HCT116 (cell line): ENCODE data around the gene APOC1. TPM values are rescaled to one million over a fixed set of nuclear protein-coding genes. Genes with fewer than 3 reads are reported as not detected.

Experiments
- ATAC-seq: fragments of 200-7000 bp; cut with Tn5 transposase; 2 replicates; pipeline ENCODE4 v1.9.1; 2020; ENCODE audit warnings: mild to moderate bottlenecking, moderate library complexity
- BruUV-seq: library from RNA; stranded (reverse); fragments of 400-500 nt; replicated peaks from 2 replicates; lab custom pipeline; 2021; lab: Mats Ljungman, UMichigan
- CTCF ChIA-PET: fragments of 300-600 bp; sonication (Branson Sonifier 250); formaldehyde crosslinking; loops from one replicate; lab custom pipeline; 2021; ENCODE audit warnings: antibody characterized with exemption; lab: Charles Lee
- POLR2A ChIA-PET: fragments of 300-600, 350-600 bp; sonication (Branson Sonifier 250); formaldehyde crosslinking; loops from one replicate; lab custom pipeline; 2021; ENCODE audit warnings: antibody characterized with exemption; lab: Charles Lee
- RAD21 ChIA-PET, 2 experiments: fragments of 300-600 bp; sonication (Branson Sonifier 250); formaldehyde crosslinking; loops; one replicate each; lab custom pipeline; 2023; ENCODE audit warnings: low total read pairs in 2 of 2; ENCODE audit not compliant: uncharacterized antibody in 2 of 2, unreplicated experiment in 2 of 2, low non-redundant PET in 1 of 2; lab: Charles Lee
- DNase-seq: peaks from one replicate; pipeline ENCODE4 v3.0.0-alpha.2; 2010; ENCODE audit warnings: low read depth, low spot score
- H2AFZ ChIP-seq: fragments of 200-600 bp; shearing (Covaris generic), sonication (generic); 2 replicates; pipeline ENCODE4 v1.6.1; 2017; ENCODE audit warnings: low read depth, mixed run types, mixed read lengths, antibody characterized with exemption, low read length; ENCODE audit not compliant: poor library complexity, severe bottlenecking
- H3K27ac ChIP-seq: 2 replicates; pipeline ENCODE4 v1.5.1; 2012; ENCODE audit warnings: low read depth, low read length
- H3K27me3 ChIP-seq: fragments of 200-600 bp; sonication (generic); 2 replicates; pipeline ENCODE4 v1.6.1; 2016; ENCODE audit warnings: mixed run types, low read length, mixed read lengths; ENCODE audit not compliant: insufficient read depth
- H3K36me3 ChIP-seq, 2 experiments: fragments of 200-500 bp in 1 of 2; fragments of 200-600 bp in 1 of 2; sonication (Bioruptor generic) in 1 of 2; sonication (generic) in 1 of 2; 2 replicates each; pipeline versions ENCODE4 v1.5.1 to v1.6.1; 2014 to 2016; ENCODE audit warnings: low read length in 2 of 2, inconsistent platforms in 1 of 2, mixed read lengths in 1 of 2, mixed run types in 1 of 2; ENCODE audit not compliant: insufficient read depth in 2 of 2, control insufficient read depth in 1 of 2
- H3K4me1 ChIP-seq, 2 experiments: fragments of 200-600 bp in 1 of 2; sonication (generic) in 1 of 2; 2 replicates each; pipeline versions ENCODE4 v1.5.1 to v1.6.1; 2012 to 2017; ENCODE audit warnings: low read length in 2 of 2, inconsistent platforms in 1 of 2, mild to moderate bottlenecking in 1 of 2, mixed read lengths in 1 of 2, mixed run types in 1 of 2, moderate library complexity in 1 of 2; ENCODE audit not compliant: insufficient read depth in 2 of 2, control insufficient read depth in 1 of 2
- H3K4me2 ChIP-seq: fragments of 200-600 bp; sonication (generic); 2 replicates; pipeline ENCODE4 v1.6.1; 2017; ENCODE audit warnings: mixed run types, low read length, mixed read lengths
- H3K4me3 ChIP-seq, 2 experiments: fragments of 200-600 bp in 1 of 2; sonication (generic) in 1 of 2; replicated peaks in 1 of 2; 2 replicates each; pipeline ENCODE4 v1.5.1; 2011 to 2016; ENCODE audit warnings: low read length in 2 of 2, control low read depth in 1 of 2, low read depth in 1 of 2, mild to moderate bottlenecking in 1 of 2, mixed read lengths in 1 of 2, mixed run types in 1 of 2
- H3K79me2 ChIP-seq: fragments of 200-600 bp; sonication (generic); 2 replicates; pipeline ENCODE4 v1.6.1; 2017; ENCODE audit warnings: mild to moderate bottlenecking, mixed run types, low read length, moderate library complexity, mixed read lengths; ENCODE audit not compliant: insufficient read depth
- H3K9ac ChIP-seq: fragments of 200-600 bp; sonication (generic); 2 replicates; pipeline ENCODE4 v1.6.1; 2016; ENCODE audit warnings: low read length, mixed read lengths
- H3K9me2 ChIP-seq: fragments of 200-600 bp; sonication (generic), shearing (Covaris generic); 2 replicates; pipeline ENCODE4 v1.6.1; 2017; ENCODE audit warnings: mixed run types, mild to moderate bottlenecking, moderate library complexity; ENCODE audit not compliant: insufficient read depth
- H3K9me3 ChIP-seq, 2 experiments: fragments of 200-500 bp in 1 of 2; fragments of 200-600 bp in 1 of 2; sonication (Bioruptor generic) in 1 of 2; sonication (generic) in 1 of 2; 2 replicates each; pipeline ENCODE4 v1.6.1; 2014 to 2017; ENCODE audit warnings: low read length in 2 of 2, mixed read lengths in 2 of 2, inconsistent platforms in 1 of 2, low read depth in 1 of 2, mild to moderate bottlenecking in 1 of 2, mixed run types in 1 of 2, moderate library complexity in 1 of 2; ENCODE audit not compliant: control insufficient read depth in 1 of 2, insufficient read depth in 1 of 2
- H4K20me1 ChIP-seq: fragments of 200-600 bp; sonication (generic), shearing (Covaris generic); 2 replicates; pipeline ENCODE4 v1.6.1; 2017; ENCODE audit warnings: mixed run types, mild to moderate bottlenecking, moderate library complexity; ENCODE audit not compliant: insufficient read depth
- EGR1 ChIP-seq: IDR thresholded peaks from 2 replicates; pipeline ENCODE4 v1.6.1; 2012; ENCODE audit warnings: low read depth
- EZH2phosphoT487 ChIP-seq: fragments of 200-600 bp; IDR thresholded peaks from 2 replicates; pipeline ENCODE4 v1.6.1; 2018; ENCODE audit warnings: antibody characterized with exemption, borderline replicate concordance
- FOSL1 ChIP-seq: IDR thresholded peaks from 2 replicates; pipeline ENCODE4 v1.6.1; 2012; ENCODE audit warnings: low read depth
- RAD21 ChIP-seq: IDR thresholded peaks from 2 replicates; pipeline ENCODE4 v1.6.1; 2012; ENCODE audit warnings: low read depth, mild to moderate bottlenecking
- TCF7L2 ChIP-seq: IDR thresholded peaks from 2 replicates; pipeline ENCODE4 v1.7.0; 2011; ENCODE audit warnings: borderline replicate concordance, inconsistent platforms; ENCODE audit not compliant: insufficient read depth, insufficient read length; ENCODE audit errors: extremely low read depth
- ZFX ChIP-seq: fragments of 450-650 bp; IDR thresholded peaks from 2 replicates; pipeline ENCODE4 v1.6.1; 2017
- intact Hi-C: fragments of 100-400 bp; cut with micrococcal nuclease; formaldehyde crosslinking; loops from 2 replicates; pipeline ENCODE4 v1.10.0; 2022
- total RNA-seq: library from RNA; stranded (reverse); gene quantifications from one replicate; pipeline ENCODE4 v1.2.1, GENCODE V29; 2021; ENCODE audit not compliant: unreplicated experiment
- TF ChIP-seq, protein P1 (sequence below): IDR thresholded peaks from 2 replicates; pipeline ENCODE4 v1.6.1; 2012; ENCODE audit warnings: low read depth
- TF ChIP-seq, protein P2 (sequence below): IDR thresholded peaks from 2 replicates; pipeline ENCODE4 v1.6.1; 2012
- TF ChIP-seq, protein P3 (sequence below), 3 experiments: fragments of 200-600 bp in 1 of 3; sonication (generic) in 1 of 3; IDR thresholded peaks in 2 of 3; conservative IDR thresholded peaks in 1 of 3; 2 replicates each; pipeline ENCODE4 v1.5.1; 2012 to 2017; ENCODE audit warnings: low read depth in 2 of 3, low read length in 2 of 3, antibody characterized with exemption in 1 of 3, borderline replicate concordance in 1 of 3, control low read depth in 1 of 3, mild to moderate bottlenecking in 1 of 3, mixed read lengths in 1 of 3, mixed run types in 1 of 3, moderate library complexity in 1 of 3; ENCODE audit not compliant: insufficient read depth in 1 of 3

Gene APOC1
- total RNA-seq, 1 experiment from 2014 or later = 5.1 TPM

DNA sequence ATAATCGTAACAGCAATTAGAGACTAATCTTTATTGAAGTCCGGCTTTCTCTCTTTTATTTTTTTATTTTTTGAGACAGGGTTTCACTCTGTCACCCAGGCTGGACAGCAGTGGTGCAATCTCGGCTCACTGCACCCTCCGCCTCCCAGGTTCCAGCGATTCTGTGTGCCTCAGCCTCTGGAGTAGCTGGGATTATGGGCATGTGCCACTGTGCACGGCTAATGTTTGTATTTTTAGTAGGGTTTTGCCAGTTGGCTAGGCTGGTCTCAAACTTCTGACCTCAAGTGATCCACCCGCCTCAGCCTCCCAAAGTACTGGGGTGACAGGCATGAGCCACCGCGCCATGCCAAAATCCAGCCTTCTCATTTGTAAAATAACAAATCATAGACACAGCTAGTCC is 35.1 kb downstream of the APOC1 start:
- no peaks in the 10 kb centered on the region for H3K9me2 ChIP-seq
- RAD21 ChIA-PET = no interaction called here
- TF ChIP-seq, protein P1, sequence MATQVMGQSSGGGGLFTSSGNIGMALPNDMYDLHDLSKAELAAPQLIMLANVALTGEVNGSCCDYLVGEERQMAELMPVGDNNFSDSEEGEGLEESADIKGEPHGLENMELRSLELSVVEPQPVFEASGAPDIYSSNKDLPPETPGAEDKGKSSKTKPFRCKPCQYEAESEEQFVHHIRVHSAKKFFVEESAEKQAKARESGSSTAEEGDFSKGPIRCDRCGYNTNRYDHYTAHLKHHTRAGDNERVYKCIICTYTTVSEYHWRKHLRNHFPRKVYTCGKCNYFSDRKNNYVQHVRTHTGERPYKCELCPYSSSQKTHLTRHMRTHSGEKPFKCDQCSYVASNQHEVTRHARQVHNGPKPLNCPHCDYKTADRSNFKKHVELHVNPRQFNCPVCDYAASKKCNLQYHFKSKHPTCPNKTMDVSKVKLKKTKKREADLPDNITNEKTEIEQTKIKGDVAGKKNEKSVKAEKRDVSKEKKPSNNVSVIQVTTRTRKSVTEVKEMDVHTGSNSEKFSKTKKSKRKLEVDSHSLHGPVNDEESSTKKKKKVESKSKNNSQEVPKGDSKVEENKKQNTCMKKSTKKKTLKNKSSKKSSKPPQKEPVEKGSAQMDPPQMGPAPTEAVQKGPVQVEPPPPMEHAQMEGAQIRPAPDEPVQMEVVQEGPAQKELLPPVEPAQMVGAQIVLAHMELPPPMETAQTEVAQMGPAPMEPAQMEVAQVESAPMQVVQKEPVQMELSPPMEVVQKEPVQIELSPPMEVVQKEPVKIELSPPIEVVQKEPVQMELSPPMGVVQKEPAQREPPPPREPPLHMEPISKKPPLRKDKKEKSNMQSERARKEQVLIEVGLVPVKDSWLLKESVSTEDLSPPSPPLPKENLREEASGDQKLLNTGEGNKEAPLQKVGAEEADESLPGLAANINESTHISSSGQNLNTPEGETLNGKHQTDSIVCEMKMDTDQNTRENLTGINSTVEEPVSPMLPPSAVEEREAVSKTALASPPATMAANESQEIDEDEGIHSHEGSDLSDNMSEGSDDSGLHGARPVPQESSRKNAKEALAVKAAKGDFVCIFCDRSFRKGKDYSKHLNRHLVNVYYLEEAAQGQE = no peak
- TF ChIP-seq TCF7L2 (no peak), FOSL1 (no peak), EZH2phosphoT487 (no peak), ZFX (no peak), EGR1 (no peak), RAD21 (no peak)
- TF ChIP-seq, protein P2, sequence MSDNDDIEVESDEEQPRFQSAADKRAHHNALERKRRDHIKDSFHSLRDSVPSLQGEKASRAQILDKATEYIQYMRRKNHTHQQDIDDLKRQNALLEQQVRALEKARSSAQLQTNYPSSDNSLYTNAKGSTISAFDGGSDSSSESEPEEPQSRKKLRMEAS = no peak
- TF ChIP-seq, protein P3, sequence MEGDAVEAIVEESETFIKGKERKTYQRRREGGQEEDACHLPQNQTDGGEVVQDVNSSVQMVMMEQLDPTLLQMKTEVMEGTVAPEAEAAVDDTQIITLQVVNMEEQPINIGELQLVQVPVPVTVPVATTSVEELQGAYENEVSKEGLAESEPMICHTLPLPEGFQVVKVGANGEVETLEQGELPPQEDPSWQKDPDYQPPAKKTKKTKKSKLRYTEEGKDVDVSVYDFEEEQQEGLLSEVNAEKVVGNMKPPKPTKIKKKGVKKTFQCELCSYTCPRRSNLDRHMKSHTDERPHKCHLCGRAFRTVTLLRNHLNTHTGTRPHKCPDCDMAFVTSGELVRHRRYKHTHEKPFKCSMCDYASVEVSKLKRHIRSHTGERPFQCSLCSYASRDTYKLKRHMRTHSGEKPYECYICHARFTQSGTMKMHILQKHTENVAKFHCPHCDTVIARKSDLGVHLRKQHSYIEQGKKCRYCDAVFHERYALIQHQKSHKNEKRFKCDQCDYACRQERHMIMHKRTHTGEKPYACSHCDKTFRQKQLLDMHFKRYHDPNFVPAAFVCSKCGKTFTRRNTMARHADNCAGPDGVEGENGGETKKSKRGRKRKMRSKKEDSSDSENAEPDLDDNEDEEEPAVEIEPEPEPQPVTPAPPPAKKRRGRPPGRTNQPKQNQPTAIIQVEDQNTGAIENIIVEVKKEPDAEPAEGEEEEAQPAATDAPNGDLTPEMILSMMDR (IDR thresholded peaks at IDR 0.05 in 2 of 3, conservative IDR thresholded peaks at IDR 0.05 in 1 of 3; ENCODE audit: borderline replicate concordance in 1 of 3, insufficient read depth in 1 of 3, low read depth in 2 of 3, low read length in 2 of 3) = no peak
- TF ChIP-seq, all 23 proteins: peak for 0
- ChIA-PET CTCF (no interaction called here), POLR2A (no interaction called here)
- H4K20me1 ChIP-seq = no peaks in the 10 kb centered on the region
- H3K27me3 ChIP-seq = no peaks in the 10 kb centered on the region
- DNase-seq (no peak), ATAC-seq (no peak)
- no TSS peak for BruUV-seq
- H2AFZ ChIP-seq = no peak overlapping the region
- H3K4me3 ChIP-seq = no peak overlapping the region
- intact Hi-C loops = no loop called here
- H3K27ac ChIP-seq = no peak overlapping the region
- H3K9me3 ChIP-seq = no peaks in the 10 kb centered on the region
- no peaks in the 10 kb centered on the region for H3K79me2 ChIP-seq
- peaks cover 8 to 18% of the 10 kb centered on the region in 2 experiments; a peak in 2 of 4 replicates for H3K4me1 ChIP-seq
- H3K9ac ChIP-seq = no peak overlapping the region
- H3K36me3 ChIP-seq = no peaks in the 10 kb centered on the region
- H3K4me2 ChIP-seq = no peak overlapping the region
